ENCODE data around the gene NDST1.
"Not testable (repeated sequence)": the region's sequence is repeated elsewhere in the genome, so short reads cannot be mapped to it uniquely, and the experiment has no call there.

Gene NDST1

DNA sequence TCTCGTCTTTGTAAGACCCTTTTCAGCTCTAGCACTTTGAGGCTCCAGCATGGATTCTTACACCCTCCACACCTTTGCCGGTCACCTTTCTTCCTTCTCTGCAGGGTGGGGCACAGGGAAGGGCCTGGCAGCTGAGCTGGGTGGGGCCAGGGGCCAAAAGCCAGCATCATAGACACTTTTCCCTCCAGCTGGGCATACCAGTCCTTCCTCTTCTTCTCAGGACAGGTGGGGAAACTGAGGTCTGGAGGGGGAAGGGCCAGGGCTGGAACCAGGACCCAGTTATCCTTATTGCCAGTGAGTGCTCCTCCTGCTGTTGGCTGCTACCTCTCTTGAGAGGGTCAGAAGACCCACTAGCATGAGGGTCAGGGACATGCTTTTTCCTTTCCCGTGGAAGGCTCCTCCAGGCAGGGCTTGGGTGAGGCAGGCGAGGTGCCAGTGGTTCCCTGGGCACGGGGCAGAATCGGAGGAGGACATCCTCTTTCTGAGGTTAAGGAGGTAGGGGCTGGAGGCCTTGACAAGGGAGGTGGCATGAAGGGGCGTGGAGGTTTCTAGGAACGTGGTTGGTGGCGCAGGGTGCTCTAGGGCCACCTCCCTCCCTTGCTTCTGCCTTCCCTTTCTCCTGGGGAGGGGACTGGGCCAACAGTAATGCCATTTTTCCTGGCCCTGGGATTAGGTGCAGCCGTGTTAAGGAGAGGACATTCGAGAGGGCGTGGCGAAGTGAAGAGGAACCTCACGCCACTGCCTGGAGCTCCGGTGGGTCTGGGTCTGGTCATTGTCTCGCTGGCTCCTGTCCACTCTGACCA lies at the start of gene NDST1:
NDST1 (plus strand) TSS at position 658 of the 803 bp plus-strand sequence. CDS start 13,124 bp downstream, outside the sequence.
- no peak for DNase-seq (ENCODE audit: low spot score)

GRCh38 chr5:150458802-150459557 lies 49.0 kb upstream of the NDST1 start:
- DNase-seq (ENCODE audit: low spot score), result peak; percentile 93

DNA sequence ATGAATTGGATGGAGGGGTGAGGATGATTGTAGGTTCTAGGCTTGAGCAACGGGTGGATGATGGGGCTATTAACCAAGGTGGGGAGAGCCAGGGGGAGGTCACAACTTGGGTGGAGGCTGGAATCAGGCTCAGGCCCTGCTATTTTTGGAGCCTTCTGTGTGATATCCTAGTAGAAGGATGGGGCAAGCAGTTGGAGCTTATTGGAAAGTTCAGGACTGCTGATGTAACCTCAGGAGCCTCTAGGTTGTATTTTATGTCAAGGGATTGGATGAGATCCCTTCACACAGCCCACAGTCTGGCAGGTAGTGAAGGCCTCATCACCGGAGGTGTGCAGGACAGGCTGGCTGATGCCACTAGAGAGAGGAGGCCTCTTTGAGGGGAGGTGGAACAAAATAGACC lies 47.1 kb upstream of the NDST1 start:
- no peak for DNase-seq (ENCODE audit: low spot score)

- no peak for DNase-seq (ENCODE audit: low spot score)
Observed at GRCh38 chr5:150461231-150461630, 46.7 kb upstream of the NDST1 start.

GRCh38 chr5:150464554-150465012 lies 43.3 kb upstream of the NDST1 start:
- DNase-seq (ENCODE audit: low spot score), result peak; percentile 54

DNA sequence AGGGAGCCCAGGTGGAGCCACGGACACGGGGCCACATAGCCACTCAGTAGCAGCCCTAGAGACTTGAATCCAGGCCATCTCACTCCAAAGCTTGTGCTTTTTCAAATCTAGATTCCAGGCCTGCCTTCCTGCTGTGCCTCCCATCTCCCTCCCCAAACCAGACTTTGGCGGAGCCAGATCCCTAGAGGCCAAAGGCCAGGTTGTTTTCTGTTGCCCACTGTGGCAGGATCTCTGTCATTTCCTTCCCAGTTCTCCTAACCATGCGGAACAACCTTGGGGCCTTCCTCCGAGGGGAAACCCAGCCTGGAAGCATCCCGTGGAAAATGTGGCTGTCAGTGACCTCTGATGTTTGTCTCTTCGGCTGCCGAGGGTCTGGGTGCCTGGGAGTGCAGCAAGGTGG lies 42.0 kb upstream of the NDST1 start:
- DNase-seq (ENCODE audit: low spot score), result no peak

DNA sequence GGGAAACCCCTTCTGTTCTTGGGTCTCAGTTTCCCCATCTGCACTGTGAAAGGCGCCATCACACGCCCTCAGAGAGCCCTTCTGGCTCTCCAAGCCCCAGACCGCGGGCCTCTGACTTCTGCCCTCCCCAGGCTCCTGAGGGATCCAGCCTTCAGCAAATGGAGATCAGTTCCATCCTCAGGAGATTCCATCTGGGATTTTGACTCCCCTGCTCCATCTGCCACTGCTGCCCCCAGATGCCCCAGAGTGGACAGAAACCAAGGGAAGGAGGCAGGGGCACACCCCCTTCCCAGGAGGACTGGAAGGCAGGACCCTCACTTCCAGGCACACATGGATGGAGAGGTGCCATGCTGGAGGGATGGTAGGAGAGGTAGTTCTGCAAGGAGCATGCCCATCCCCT lies 39.7 kb upstream of the NDST1 start:
- DNase-seq (ENCODE audit: low spot score), result no peak

DNA sequence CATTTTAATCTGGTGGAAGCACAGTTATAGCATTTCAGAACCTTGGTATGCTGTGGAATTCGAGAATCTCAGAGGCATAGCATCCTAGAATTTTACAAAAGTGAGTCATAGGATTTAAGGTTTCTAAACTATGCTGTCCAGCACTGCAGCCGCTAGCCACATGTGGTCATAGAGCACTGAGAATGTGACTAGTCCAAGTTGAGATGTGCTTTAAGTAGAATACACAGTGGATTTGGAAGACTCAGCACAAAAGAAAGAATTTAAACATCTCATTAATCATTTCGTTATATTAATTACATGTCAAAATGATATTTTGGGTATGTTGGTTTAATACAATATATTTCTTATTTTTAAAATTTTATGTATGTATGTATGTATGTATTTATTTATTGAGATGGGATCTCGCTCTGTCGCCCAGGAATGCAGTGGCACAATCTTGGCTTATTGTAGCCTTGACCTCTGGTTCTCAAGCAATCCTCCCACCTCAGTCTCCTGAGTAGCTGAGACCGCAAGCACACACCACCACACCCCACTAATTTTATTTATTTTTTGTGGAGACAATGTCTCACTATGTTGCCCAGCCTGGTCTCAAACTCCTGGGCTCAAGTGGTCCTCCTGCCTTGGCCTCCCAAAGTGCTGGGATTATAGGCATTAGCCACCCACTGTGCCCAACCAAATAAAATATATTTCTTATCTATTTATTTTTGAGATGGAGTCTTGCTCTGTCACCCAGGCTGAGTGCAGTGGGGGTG lies 38.0 kb upstream of the NDST1 start:
- DNase-seq (ENCODE audit: low spot score), result peak; percentile 80

DNA sequence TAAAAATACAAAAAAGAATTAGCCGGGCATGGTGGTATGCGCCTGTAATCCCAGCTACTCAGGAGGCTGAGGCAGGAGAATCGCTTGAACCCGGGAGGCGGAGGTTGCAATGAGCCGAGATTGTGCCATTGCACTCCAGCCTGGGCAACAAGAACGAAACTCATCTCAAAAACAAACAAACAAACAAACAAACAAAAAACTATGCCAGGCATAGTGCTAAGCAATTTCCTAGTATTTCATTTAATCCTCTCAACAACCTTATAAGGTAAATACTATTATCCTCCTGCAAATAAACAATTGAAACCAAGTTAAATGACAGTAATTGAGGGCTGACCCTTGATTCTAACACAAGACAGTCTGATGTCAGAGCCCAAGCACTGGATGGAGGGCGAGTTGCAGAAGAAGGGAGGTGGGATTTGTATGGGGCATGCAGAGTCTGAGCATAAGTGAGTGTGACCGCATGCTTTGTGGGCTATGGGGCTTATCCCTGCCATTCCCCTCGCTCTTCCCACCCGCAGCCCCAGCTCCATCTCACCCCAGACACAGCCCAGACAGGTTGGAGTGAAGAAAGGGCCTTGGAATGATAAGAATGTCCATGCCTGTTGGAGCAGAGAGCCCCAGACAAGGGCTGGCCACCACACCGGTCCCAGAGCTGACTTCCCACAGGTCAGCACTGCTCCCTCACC lies 34.1 kb upstream of the NDST1 start:
- DNase-seq (ENCODE audit: low spot score), result peak; percentile 63

GRCh38 chr5:150476568-150476967 lies 31.4 kb upstream of the NDST1 start:
- not testable (repeated sequence) for DNase-seq (ENCODE audit: low spot score)

DNA sequence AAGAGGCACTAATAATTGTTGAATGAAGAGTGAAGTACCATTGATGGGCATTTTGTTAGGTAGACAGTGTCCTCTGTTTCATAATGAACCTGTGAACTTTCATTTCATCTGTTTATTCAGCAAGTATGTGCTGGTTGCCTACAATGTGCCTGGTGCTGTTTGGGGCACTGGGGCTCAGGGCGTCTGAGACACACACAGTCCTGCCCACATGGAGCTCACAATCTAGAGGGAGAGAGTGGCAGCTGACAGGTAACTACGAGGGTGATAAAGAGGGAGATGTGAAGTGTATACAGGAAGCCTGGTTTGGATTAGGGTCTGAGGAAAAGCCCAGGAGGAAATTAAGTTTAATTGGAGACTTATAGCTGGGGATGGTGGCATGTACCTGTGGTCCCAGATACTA lies 28.5 kb upstream of the NDST1 start:
- no peak for DNase-seq (ENCODE audit: low spot score)

GRCh38 chr5:150481708-150481965 lies 26.3 kb upstream of the NDST1 start:
- no peak for DNase-seq (ENCODE audit: low spot score)

DNA sequence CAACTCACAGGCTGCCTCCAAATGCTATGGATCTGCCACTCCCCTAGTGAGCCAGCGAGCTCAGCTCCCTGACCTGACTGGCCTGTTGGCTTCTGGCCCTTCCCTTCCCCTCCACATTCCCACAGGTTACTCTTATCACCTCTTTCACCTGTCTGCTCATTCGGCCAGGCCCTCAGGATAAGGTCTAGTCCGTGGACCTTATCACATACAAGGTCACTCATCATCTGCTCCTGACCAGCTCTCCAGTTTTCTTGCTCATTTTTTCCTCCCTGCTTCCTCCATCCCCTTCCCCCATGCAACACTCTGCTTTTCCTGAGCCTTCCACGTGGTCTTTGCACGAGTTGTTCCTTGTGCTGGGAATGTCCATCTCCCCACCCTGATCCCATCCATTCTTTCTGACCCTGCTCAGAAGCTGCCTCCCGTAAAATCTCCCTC lies 25.9 kb upstream of the NDST1 start:
- no peak for DNase-seq (ENCODE audit: low spot score)

DNA sequence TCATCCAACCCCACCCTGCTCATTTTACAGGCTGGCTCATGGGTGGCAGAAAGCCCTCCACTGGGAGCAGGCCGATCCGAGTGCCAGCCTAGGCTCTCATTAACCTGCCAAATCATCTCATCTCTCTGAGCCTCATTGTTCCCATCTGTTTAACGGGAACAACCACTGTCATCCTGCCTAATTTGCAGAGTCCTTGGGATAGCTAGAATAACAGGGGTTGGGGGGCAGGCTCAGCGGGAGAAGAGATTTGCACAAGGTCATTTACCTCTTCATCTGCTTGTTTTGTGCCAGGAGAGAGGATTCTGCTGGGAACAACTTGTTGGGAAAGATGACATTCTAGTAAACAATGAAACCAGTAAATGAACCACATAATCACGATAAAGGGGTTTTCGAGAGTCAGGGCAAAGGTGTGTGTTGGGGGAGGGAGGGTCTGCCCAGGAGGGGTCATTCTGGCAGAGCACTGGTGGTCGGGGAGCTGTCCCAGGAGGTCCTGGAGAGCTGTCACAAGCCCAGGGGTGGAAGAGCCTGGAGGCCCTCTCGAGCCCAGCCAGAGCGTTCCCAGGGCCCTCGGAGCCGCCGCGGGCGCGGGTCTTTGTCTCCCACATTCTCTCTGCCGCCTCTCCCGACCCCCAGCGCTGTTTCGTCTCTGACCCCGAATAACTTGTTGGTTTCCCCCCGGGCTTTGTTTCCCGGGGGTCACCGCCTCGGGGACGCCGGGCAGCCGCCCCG lies 22.8 kb upstream of the NDST1 start:
- no peak for DNase-seq (ENCODE audit: low spot score)

GRCh38 chr5:150485693-150486401 lies 22.1 kb upstream of the NDST1 start:
- DNase-seq (ENCODE audit: low spot score), result peak; percentile 87

DNA sequence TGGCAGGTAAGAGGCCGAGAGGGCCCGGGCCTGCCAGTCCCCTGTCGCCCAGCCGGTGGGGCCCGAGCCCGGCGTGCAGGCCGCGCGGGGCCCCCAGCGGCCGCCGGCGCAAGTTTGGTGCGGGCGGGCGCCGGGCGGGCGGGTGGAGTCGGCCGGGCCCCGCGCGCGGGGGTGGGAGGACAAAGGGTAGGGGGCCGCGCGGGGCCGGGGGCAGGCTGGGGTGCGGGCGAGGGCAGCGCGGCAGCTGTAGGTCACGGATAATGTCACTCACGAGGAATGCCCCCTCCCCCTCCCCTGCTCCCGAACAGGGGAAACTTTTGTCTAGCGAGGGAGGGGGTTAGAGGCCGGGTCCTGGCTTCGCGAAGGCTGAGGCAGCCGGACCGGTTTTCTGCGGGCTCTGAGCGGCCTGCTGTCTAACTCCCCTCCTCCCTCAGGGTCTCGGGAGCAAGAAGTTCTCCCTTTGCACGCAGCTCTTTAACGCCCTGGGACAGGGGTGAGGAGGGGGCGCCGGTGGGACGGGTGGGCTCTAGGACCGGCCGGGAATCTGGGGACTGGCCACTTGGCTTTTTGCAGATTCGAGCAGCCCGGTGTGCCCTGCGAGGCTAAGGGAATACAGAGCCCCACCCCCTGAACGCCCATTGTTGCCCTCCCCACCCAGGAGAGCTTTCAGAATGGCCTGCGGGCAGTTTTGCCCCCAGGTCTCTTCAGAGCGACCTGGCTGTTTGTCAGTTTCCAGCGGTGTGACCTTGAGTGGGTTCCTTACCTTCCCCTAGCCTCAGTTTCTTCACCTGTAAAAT lies 21.3 kb upstream of the NDST1 start:
- peak; percentile 69 for DNase-seq (ENCODE audit: low spot score)

GRCh38 chr5:150487199-150488061 lies 20.5 kb upstream of the NDST1 start:
- DNase-seq (ENCODE audit: low spot score), result no peak

GRCh38 chr5:150488519-150489359 lies 19.2 kb upstream of the NDST1 start:
- DNase-seq (ENCODE audit: low spot score), result peak; percentile 82
